T-helper 1 cell treated with Interleukin-12 subunit alpha and Interleukin-12 subunit beta and Interleukin-4 antibody, amounts not matched to agents 30 μg/mL and 1 μg/mL, for 36 hours (primary cell): Measurements from ENCODE around the gene LRR1.

Experiments used
- H3K27ac Mint-ChIP-seq: one replicate; pipeline ENCODE4 v1.8.0; 2021; ENCODE audit warnings: mild to moderate bottlenecking, mixed read lengths
- H3K27me3 Mint-ChIP-seq: one replicate; pipeline ENCODE4 v1.8.0; 2021; ENCODE audit warnings: low read depth, mixed read lengths
- H3K36me3 Mint-ChIP-seq: one replicate; pipeline ENCODE4 v1.8.0; 2021; ENCODE audit warnings: low read depth, mixed read lengths
- H3K4me1 Mint-ChIP-seq: one replicate; pipeline ENCODE4 v1.8.0; 2021; ENCODE audit warnings: low read depth, mixed read lengths
- H3K4me3 Mint-ChIP-seq: one replicate; pipeline ENCODE4 v1.8.0; 2021; ENCODE audit warnings: mild to moderate bottlenecking, moderate library complexity, mixed read lengths
- H3K9me3 Mint-ChIP-seq: one replicate; pipeline ENCODE4 v1.8.0; 2021; ENCODE audit warnings: mixed read lengths

The LRR1 gene, protein sequence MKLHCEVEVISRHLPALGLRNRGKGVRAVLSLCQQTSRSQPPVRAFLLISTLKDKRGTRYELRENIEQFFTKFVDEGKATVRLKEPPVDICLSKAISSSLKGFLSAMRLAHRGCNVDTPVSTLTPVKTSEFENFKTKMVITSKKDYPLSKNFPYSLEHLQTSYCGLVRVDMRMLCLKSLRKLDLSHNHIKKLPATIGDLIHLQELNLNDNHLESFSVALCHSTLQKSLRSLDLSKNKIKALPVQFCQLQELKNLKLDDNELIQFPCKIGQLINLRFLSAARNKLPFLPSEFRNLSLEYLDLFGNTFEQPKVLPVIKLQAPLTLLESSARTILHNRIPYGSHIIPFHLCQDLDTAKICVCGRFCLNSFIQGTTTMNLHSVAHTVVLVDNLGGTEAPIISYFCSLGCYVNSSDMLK

DNA sequence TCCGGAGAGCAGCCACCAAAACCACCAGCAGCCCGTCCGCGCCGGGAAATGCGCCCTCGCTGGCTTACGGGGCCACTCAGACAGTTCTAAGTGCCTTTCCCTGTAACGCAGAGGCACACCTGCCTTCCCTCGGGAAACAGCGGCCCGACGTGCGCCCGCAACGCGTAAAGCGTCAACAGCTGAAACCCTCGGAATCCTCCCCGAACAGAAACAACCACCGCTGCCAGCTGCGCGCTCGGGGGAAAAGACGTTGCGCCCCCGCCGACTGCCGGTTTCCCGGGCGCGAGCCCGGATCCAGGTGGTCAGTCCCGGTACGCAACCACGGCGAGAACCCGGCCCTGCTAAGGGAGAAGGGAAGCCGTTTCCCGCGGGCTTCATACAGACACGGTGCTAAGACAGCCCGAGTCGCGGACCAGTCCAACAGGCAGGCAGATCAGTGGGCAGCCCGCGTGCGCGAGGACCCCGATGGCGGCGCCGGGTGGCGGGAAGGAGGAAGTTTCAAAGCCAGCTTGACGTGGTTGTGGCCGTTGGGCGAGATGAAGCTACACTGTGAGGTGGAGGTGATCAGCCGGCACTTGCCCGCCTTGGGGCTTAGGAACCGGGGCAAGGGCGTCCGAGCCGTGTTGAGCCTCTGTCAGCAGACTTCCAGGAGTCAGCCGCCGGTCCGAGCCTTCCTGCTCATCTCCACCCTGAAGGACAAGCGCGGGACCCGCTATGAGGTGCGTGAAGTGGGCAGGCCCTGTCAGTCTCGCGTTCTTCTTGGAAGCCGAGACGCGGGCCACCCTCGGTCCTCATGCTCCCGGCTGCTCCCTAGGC is at the start of gene LRR1:
TSS of gene LRR1 (plus strand) at position 456 of the 816 bp plus-strand sequence. CDS start at position 537, 81 bp downstream.
- H3K9me3 Mint-ChIP-seq = no peaks in the 10 kb centered on the region
- peaks cover 11% of the 10 kb centered on the region for H3K36me3 Mint-ChIP-seq

DNA sequence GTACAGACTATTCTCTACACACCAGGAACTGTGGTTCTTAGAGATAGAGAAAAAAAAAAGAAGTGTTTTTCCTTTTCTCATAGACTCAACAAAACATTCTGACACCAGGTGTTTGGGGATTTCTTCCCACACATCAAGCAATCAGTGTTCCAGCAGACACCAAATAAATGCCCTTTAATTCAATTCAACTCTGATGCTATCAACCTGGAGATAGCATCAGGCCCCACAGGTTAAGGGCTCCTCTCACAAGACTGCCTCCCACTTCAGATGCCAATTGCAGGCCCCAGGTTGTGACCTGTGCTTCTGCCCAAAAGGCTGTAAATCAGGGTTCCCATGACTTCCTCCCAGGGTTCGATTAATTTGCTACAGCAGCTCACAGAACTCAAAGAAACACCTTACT is 49.3 kb upstream of the LRR1 start:
- H3K9me3 Mint-ChIP-seq = no peaks in the 10 kb centered on the region
- H3K4me1 Mint-ChIP-seq = no peaks in the 10 kb centered on the region
- no peak overlapping the region for H3K4me3 Mint-ChIP-seq
- H3K27me3 Mint-ChIP-seq = peaks cover 4% of the 10 kb centered on the region
- H3K36me3 Mint-ChIP-seq = no peaks in the 10 kb centered on the region
- H3K27ac Mint-ChIP-seq = no peak overlapping the region

More for the DNA sequence above, at the start of gene LRR1:
- Mint-ChIP-seq H3K27me3 (no peaks in the 10 kb centered on the region), H3K27ac (peak within 1 kb of the TSS; percentile 100), H3K4me3 (peak within 1 kb of the TSS; percentile 100), H3K4me1 (peaks cover 24% of the 10 kb centered on the region)

DNA sequence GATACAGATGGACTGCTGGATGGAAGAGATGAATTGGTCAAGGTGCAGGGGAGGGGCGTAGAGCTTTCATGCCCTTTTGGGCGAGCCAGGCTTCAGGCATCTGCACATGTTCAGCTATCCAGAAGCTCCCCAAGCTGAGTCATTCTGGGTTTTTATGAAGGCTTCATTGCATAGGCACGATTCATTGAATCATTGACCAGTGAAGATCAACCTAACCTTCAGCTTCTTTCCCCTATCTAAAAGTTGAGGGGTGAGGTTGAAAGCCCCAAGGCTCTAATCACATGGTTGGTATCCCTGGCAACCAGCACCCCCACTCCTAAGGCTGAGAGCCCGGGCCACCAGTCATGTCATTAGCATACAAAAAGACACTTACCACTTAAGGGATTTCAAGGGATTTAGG is 48.9 kb upstream of the LRR1 start:
- H3K36me3 Mint-ChIP-seq = no peaks in the 10 kb centered on the region
- no peaks in the 10 kb centered on the region for H3K9me3 Mint-ChIP-seq
- H3K4me1 Mint-ChIP-seq = no peaks in the 10 kb centered on the region
- H3K27ac Mint-ChIP-seq = no peak overlapping the region
- H3K4me3 Mint-ChIP-seq = no peak overlapping the region
- H3K27me3 Mint-ChIP-seq = peaks cover 4% of the 10 kb centered on the region

DNA sequence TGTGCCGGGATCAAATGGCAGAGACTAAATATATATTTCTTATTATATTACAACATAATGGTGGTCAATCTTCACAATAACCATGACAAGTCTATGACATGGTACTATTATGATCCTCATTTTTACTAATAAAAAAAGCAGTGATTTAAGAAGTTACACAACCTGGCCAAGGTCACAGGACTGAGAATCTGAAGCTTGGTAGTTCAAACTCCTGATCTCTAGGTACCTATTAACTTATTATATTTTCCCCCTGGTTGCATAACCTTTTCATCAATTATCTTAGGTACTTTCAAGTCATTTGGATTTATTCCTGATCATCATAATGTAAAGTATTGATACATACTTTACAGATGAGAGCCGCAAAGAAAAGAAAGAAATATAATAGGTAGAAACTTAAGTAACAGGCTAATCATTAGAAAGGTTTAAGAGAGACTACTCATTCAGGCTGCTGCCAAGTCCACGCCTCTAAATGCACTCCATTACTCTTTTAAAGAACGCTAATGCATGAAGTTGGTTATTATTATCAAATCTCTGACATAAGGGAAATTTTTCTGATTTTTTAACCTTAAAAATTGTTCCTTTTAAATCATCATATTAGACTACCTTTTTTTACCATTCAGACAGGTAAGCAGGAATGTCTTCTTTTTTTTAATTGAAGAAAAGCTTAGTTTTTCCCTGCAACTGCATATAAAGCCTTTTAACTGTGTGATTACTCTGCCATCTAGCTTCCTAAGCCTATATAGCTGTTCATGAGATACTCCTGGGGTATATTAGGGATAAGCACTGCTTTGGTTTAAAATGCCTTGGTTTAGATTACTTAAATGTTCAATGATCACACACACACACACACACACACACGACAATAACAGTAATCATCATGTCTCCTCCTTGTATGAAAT is 48.2 kb upstream of the LRR1 start:
- H3K4me3 Mint-ChIP-seq = no peak overlapping the region
- no peaks in the 10 kb centered on the region for H3K9me3 Mint-ChIP-seq
- no peaks in the 10 kb centered on the region for H3K4me1 Mint-ChIP-seq
- no peak overlapping the region for H3K27ac Mint-ChIP-seq
- H3K36me3 Mint-ChIP-seq = no peaks in the 10 kb centered on the region
- peaks cover 4% of the 10 kb centered on the region for H3K27me3 Mint-ChIP-seq

DNA sequence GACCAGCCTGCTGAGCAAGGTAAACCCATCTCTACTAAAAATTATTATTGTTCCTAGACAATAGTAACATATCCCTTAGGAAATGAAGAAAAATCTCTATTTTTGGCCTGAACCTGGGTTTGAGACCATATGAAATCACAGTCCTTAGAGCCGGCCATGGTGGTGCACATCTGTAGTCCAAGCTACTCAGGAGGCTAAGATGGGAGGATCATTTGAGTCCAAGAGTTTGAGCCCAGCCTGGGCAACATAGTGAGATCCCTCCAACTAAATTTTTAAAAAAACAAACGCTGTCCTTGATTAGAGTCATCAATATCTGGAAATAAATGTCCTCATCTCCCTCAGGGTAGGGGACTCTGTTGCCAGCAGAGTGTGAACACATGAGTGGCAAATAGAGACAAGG is 47.2 kb upstream of the LRR1 start:
- Mint-ChIP-seq H3K36me3 (no peaks in the 10 kb centered on the region), H3K4me1 (no peaks in the 10 kb centered on the region), H3K9me3 (no peaks in the 10 kb centered on the region), H3K27me3 (peaks cover 4% of the 10 kb centered on the region), H3K4me3 (no peak overlapping the region), H3K27ac (no peak overlapping the region)

DNA sequence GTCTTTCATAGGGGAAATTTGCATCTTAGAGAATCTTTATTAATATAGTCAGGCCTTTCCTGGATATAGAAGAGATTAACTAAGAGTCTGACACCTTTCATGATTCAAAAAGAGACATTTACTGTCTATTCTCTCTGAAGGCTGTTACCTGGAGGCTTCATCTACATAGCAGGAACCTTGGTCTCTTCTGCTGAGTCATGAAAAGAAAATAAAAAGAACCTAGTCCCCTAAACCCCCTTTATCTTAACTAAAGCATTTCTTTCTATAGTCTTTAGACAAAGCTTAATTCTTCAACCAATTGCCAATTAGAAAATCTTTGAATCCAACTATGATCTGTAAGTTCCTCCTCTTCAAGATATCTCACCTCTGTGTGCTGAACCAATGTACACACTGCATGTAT is 45.6 kb upstream of the LRR1 start:
- H3K36me3 Mint-ChIP-seq = no peaks in the 10 kb centered on the region
- no peak overlapping the region for H3K27ac Mint-ChIP-seq
- H3K27me3 Mint-ChIP-seq = peaks cover 4% of the 10 kb centered on the region
- H3K9me3 Mint-ChIP-seq = no peaks in the 10 kb centered on the region
- H3K4me1 Mint-ChIP-seq = no peaks in the 10 kb centered on the region
- H3K4me3 Mint-ChIP-seq = no peak overlapping the region

DNA sequence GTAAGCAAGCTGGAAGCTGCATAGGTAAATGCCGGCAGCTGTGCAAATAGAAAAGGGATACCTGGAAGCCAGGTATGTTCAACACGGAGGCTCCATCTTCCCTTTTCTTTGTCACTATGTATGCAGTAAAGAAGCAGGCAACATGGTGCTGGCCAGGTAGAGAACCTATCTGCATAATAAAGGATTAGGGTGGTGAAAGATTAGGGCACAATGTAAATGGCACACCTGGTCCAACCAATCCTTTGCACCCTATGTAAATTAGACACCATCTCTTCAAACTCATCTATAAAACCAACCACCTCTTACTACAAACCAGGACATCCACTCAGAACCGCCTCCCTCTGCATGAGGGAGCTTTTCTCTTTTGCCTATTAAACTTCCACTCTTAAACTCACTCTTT is 44.8 kb upstream of the LRR1 start:
- H3K9me3 Mint-ChIP-seq = no peaks in the 10 kb centered on the region
- no peaks in the 10 kb centered on the region for H3K36me3 Mint-ChIP-seq
- no peak overlapping the region for H3K4me3 Mint-ChIP-seq

DNA sequence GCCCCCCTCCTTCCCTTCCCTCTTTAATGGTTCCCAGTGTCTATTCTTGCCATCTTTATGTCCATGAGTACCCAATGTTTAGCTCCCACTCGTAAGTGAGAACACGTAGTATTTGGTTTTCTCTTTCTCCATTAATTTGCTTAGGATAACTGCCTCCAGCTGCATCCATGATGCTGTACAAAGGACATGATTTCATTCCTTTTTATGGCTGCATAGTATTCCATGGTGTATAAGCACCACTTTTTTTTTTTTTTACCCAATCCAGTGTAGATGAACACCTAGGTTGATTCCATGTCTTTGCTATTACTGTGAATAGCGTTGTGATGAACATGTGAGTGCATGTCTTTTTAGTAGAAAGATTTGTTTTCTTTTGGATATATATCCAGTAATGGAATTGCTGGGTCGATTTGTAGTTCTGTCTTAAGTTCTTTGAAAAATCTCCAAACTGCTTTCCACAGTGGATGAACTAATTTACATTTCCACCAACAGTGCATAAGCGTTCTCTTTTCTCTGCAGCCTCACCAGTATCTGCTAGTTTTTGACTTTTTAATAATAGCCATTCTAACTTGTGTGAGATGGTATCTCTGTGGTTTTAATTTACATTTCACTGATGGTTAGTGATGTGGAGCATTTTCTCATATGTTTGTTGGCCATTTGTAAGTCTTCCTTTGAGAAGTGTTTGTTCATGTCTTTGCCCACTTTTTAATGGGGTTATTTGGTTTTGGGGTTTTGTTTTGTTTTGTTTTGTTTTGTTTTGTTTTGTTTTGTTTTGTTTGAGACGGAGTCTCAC is 38.6 kb upstream of the LRR1 start:
- no peak overlapping the region for H3K27ac Mint-ChIP-seq
- no peaks in the 10 kb centered on the region for H3K4me1 Mint-ChIP-seq
- no peaks in the 10 kb centered on the region for H3K9me3 Mint-ChIP-seq
- no peak overlapping the region for H3K4me3 Mint-ChIP-seq
- H3K27me3 Mint-ChIP-seq = no peaks in the 10 kb centered on the region
- H3K36me3 Mint-ChIP-seq = no peaks in the 10 kb centered on the region

More for the DNA sequence above, 44.8 kb upstream of the LRR1 start:
- Mint-ChIP-seq H3K4me1 (no peaks in the 10 kb centered on the region), H3K27me3 (peaks cover 4% of the 10 kb centered on the region), H3K27ac (no peak overlapping the region)

DNA sequence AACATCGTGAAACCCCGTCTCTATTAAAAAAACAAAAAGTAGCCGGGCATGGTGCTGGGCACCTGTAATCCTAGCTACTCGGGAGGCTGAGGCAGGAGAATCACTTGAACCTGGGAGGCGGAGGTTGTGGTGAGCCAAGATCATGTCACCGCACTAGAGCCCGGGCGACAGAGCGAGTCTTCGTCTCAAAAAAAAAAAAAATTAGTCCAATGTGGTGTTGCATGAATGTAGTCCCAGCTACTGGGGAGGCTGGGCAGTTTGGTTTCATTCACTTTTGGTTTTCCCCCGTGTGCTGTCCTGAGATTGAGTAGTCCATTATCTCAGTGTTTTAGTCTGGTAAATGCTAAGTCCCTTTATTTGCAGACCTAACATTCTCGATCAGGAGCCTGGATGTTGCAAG is 32.0 kb upstream of the LRR1 start:
- Mint-ChIP-seq H3K4me1 (no peaks in the 10 kb centered on the region), H3K27me3 (no peaks in the 10 kb centered on the region), H3K4me3 (no peak overlapping the region), H3K27ac (no peak overlapping the region), H3K36me3 (peaks cover 5% of the 10 kb centered on the region), H3K9me3 (no peaks in the 10 kb centered on the region)

DNA sequence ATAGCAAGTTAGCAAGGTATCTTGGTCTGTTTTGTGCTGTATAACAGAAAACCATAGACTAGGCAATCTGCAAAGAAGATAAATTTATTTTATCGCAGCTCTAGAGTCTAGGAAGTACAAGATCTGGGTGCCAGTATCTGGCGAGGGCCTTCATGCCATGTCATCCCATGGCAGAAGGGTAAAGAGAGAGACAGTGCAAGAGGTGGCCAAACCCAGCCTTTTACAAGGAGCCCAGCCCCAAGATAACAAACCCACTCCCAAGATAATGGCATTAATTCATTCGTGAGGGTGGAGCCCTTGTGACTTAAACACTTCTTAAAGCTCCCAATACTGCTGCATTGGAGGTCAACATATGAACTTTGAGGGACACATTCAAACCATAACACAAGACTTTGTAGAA is 29.5 kb upstream of the LRR1 start:
- no peaks in the 10 kb centered on the region for H3K27me3 Mint-ChIP-seq
- no peaks in the 10 kb centered on the region for H3K4me1 Mint-ChIP-seq
- no peak overlapping the region for H3K27ac Mint-ChIP-seq
- peaks cover 18% of the 10 kb centered on the region for H3K36me3 Mint-ChIP-seq
- H3K4me3 Mint-ChIP-seq = no peak overlapping the region
- H3K9me3 Mint-ChIP-seq = no peaks in the 10 kb centered on the region

DNA sequence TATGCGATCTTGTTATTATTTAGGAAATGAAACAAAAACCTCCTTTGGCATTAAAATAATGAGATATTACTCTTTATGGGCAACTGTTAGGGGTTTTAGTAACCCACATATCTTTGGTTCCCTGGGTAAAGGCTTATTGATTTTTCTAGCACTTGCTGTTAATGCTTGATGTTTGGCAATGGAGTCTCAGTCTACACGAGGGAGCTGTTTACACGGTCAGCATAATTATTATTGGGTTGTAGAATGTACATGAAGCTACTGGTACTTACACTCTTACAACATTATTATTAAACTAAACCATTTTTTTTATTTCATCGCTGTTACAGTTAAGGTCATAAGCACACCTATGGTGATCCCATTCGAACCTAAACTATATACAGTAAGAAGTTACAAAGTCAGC is 24.7 kb upstream of the LRR1 start:
- H3K4me1 Mint-ChIP-seq = peaks cover 3% of the 10 kb centered on the region
- H3K9me3 Mint-ChIP-seq = no peaks in the 10 kb centered on the region
- no peaks in the 10 kb centered on the region for H3K27me3 Mint-ChIP-seq
- H3K4me3 Mint-ChIP-seq = no peak overlapping the region
- H3K27ac Mint-ChIP-seq = no peak overlapping the region
- H3K36me3 Mint-ChIP-seq = peaks cover 35% of the 10 kb centered on the region

DNA sequence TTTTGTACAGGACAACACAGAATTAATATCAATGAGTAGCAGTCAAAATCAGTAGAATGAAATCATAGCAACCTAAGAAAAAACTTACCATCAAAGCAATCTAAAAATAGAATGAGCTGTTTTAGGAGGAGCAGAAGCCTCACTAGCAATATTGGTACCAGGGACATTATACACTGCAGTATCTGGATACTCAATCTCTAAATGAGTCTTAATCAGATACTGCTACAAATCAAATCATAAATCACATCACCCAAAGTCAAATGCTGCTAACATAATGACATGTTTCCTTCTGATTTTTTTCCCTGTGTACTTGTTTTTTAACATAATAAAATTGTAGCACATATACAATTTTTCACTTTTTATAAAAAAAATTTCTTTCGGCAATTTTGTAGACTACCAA is 20.6 kb upstream of the LRR1 start:
- H3K36me3 Mint-ChIP-seq = peaks cover 44% of the 10 kb centered on the region

DNA sequence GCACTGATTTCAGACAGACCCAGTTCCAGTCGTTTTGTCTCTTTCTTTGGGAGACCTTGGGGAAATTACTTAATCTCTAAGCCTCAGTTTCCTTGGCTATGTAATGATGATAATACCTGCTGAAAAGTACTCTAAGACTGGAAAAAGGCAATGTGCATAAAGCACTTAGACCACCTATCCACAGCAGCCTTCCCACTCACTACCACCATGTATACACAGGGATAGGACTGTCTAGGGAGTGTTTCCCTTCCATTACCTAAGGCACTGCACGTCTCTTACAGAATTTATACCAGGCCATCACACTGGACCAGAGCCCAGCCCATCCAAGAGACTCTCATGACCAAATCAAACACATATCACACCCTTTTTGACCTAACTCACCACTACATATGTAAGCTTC is 18.9 kb upstream of the LRR1 start:
- H3K27me3 Mint-ChIP-seq = no peaks in the 10 kb centered on the region
- no peaks in the 10 kb centered on the region for H3K9me3 Mint-ChIP-seq
- H3K27ac Mint-ChIP-seq = peak overlapping the region; percentile 33
- H3K36me3 Mint-ChIP-seq = peaks cover 44% of the 10 kb centered on the region
- H3K4me3 Mint-ChIP-seq = no peak overlapping the region
- peaks cover 34% of the 10 kb centered on the region for H3K4me1 Mint-ChIP-seq

More for the DNA sequence above, 20.6 kb upstream of the LRR1 start:
- no peak overlapping the region for H3K27ac Mint-ChIP-seq
- peaks cover 25% of the 10 kb centered on the region for H3K4me1 Mint-ChIP-seq
- H3K9me3 Mint-ChIP-seq = no peaks in the 10 kb centered on the region
- no peaks in the 10 kb centered on the region for H3K27me3 Mint-ChIP-seq
- no peak overlapping the region for H3K4me3 Mint-ChIP-seq
